Measurements from ENCODE around the gene C7. TPM values are rescaled to one million over a fixed set of nuclear protein-coding genes. Genes with fewer than 3 reads are reported as not detected.

C7 gene
- total and polyA plus RNA-seq, 12 donors, result 442 to 4,123 (median 1,249) TPM

- WGBS, 4 donors, result 39 to 70% (median 60%) methylated on average over 2 of the region's 2 CpGs
- Histone ChIP-seq H3K4me3 (no peak overlapping the region), H3K9me3 (replicated peaks in 1 of 3) (peaks cover 0 to 10% (median 0%) of the 10 kb centered on the region in 3 donors), H3K36me3 (replicated peaks in 1 of 2) (peaks cover 0 to 10% of the 10 kb centered on the region in 2 donors), H3K4me1 (replicated peaks in 1 of 2) (no peaks in the 10 kb centered on the region), H3K27ac (no peak overlapping the region), H3K27me3 (no peaks in the 10 kb centered on the region)
- intact Hi-C loops (cut with DNase I), result no loop called here
- no peak for TF ChIP-seq POLR2A (IDR thresholded peaks at IDR 0.05)
- TF ChIP-seq, protein P1, sequence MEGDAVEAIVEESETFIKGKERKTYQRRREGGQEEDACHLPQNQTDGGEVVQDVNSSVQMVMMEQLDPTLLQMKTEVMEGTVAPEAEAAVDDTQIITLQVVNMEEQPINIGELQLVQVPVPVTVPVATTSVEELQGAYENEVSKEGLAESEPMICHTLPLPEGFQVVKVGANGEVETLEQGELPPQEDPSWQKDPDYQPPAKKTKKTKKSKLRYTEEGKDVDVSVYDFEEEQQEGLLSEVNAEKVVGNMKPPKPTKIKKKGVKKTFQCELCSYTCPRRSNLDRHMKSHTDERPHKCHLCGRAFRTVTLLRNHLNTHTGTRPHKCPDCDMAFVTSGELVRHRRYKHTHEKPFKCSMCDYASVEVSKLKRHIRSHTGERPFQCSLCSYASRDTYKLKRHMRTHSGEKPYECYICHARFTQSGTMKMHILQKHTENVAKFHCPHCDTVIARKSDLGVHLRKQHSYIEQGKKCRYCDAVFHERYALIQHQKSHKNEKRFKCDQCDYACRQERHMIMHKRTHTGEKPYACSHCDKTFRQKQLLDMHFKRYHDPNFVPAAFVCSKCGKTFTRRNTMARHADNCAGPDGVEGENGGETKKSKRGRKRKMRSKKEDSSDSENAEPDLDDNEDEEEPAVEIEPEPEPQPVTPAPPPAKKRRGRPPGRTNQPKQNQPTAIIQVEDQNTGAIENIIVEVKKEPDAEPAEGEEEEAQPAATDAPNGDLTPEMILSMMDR (IDR thresholded peaks at IDR 0.05), result no peak
- no peak for DNase-seq
Observed at GRCh38 chr5:40928886-40929448, 19.7 kb downstream of the C7 start.

GRCh38 chr5:40932766-40933165 is 23.5 kb downstream of the C7 start:
- no peak overlapping the region for H3K27ac ChIP-seq
- TF ChIP-seq POLR2A (IDR thresholded peaks at IDR 0.05), result no peak
- TF ChIP-seq, protein P1 (IDR thresholded peaks at IDR 0.05), result no peak
- peaks cover 0 to 35% of the 10 kb centered on the region in 2 donors for H3K36me3 ChIP-seq (replicated peaks in 1 of 2)
- no peaks in the 10 kb centered on the region for H3K27me3 ChIP-seq
- WGBS, 4 donors, result 66 to 83% (median 73%) methylated on average over 2 of the region's 2 CpGs
- intact Hi-C loops (cut with DNase I), result no loop called here
- DNase-seq, result no peak
- no peaks in the 10 kb centered on the region for H3K4me1 ChIP-seq (replicated peaks in 1 of 2)
- H3K4me3 ChIP-seq, result no peak overlapping the region
- no peaks in the 10 kb centered on the region for H3K9me3 ChIP-seq (replicated peaks in 1 of 3)

DNA sequence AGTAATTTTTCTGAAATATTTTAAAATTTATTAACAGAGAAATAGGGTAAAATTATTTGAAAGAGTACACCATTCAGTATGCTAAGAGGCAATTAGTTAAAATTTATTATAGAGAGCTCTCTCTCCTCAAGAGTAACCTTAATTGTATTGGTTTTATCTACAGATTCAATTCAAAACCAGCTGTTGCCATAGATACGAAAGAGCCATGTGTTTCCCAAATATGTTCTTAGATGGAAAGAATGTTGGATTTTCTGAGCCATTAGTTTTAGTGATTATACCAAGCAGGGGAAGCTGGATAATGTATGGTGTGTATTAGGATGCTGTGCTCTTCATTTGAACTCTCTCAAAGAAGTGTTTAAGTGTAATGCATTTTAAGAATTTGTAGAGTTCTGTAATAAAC is 27.8 kb downstream of the C7 start:
- Histone ChIP-seq H3K9me3 (replicated peaks in 1 of 3) (no peaks in the 10 kb centered on the region), H3K4me1 (replicated peaks in 1 of 2) (no peaks in the 10 kb centered on the region), H3K27me3 (no peaks in the 10 kb centered on the region), H3K4me3 (no peak overlapping the region), H3K27ac (no peak overlapping the region), H3K36me3 (replicated peaks in 1 of 2) (peaks cover 0 to 43% of the 10 kb centered on the region in 2 donors)
- intact Hi-C loops (cut with DNase I), result no loop called here
- TF ChIP-seq, protein P1 (IDR thresholded peaks at IDR 0.05), result no peak
- TF ChIP-seq POLR2A (IDR thresholded peaks at IDR 0.05), result no peak
- no peak for DNase-seq
- 73 to 89% (median 84%) methylated on average over 1 of the region's 1 CpG for WGBS, 4 donors

GRCh38 chr5:40939753-40940152 is 30.5 kb downstream of the C7 start:
- H3K4me1 ChIP-seq (replicated peaks in 1 of 2), result no peaks in the 10 kb centered on the region
- H3K36me3 ChIP-seq (replicated peaks in 1 of 2), result peaks cover 0 to 26% of the 10 kb centered on the region in 2 donors
- no peak for TF ChIP-seq POLR2A (IDR thresholded peaks at IDR 0.05)
- TF ChIP-seq, protein P1 (IDR thresholded peaks at IDR 0.05), result no peak
- no peak overlapping the region for H3K27ac ChIP-seq
- no peak overlapping the region for H3K4me3 ChIP-seq
- no peak for DNase-seq
- intact Hi-C loops (cut with DNase I), result no loop called here
- no peaks in the 10 kb centered on the region for H3K27me3 ChIP-seq
- 86 to 92% (median 87%) methylated on average over 6 of the region's 6 CpGs for WGBS, 4 donors
- H3K9me3 ChIP-seq (replicated peaks in 1 of 3), result no peaks in the 10 kb centered on the region

Measured in adrenal gland (tissue), 12 donors.